Measurements from ENCODE around the gene CFAP157. TPM values are rescaled to one million over a fixed set of nuclear protein-coding genes. Genes with fewer than 3 reads are reported as not detected.

The CFAP157 gene
- total RNA-seq, 4 donors from 2014 or later = 0.90 to 1.2 TPM; not detected in 2

- 90 to 91% methylated on average over 5 of the region's 5 CpGs for WGBS, 2 donors
- H3K27me3 ChIP-seq = peaks cover 0 to 47% of the 10 kb centered on the region in 2 donors
- H3K27ac ChIP-seq = no peak overlapping the region
Measured at GRCh38 chr9:127758843-127759242, 52.1 kb downstream of the CFAP157 start.

GRCh38 chr9:127761061-127761460 is 54.3 kb downstream of the CFAP157 start:
- no peaks in the 10 kb centered on the region for H3K9me3 ChIP-seq
- H3K27me3 ChIP-seq = peaks cover 0 to 27% of the 10 kb centered on the region in 2 donors
- H3K4me1 ChIP-seq = peaks cover 0 to 23% (median 0%) of the 10 kb centered on the region in 4 donors
- DNase-seq (ENCODE audit: low spot score in 2 of 2) = no peak
- no peak overlapping the region for H3K27ac ChIP-seq
- WGBS, 2 donors = 78 to 82% methylated on average over 5 of the region's 5 CpGs
- no peak for TF ChIP-seq CTCF (IDR thresholded peaks at IDR 0.05)
- no peak for TF ChIP-seq EP300 (IDR thresholded peaks at IDR 0.05)
- TF ChIP-seq POLR2A (IDR thresholded peaks at IDR 0.05) = no peak
- no peak overlapping the region for H3K4me3 ChIP-seq
- no peaks in the 10 kb centered on the region for H3K36me3 ChIP-seq

More at GRCh38 chr9:127758843-127759242, 52.1 kb downstream of the CFAP157 start:
- no peaks in the 10 kb centered on the region for H3K9me3 ChIP-seq
- no peak for TF ChIP-seq CTCF (IDR thresholded peaks at IDR 0.05)
- TF ChIP-seq EP300 (IDR thresholded peaks at IDR 0.05) = no peak
- TF ChIP-seq POLR2A (IDR thresholded peaks at IDR 0.05) = no peak
- no peak overlapping the region for H3K4me3 ChIP-seq
- H3K36me3 ChIP-seq = no peaks in the 10 kb centered on the region
- no peak for DNase-seq (ENCODE audit: low spot score in 2 of 2)
- H3K4me1 ChIP-seq = peaks cover 0 to 34% (median 0%) of the 10 kb centered on the region in 4 donors

GRCh38 chr9:127761491-127761956 is 54.7 kb downstream of the CFAP157 start:
- Histone ChIP-seq H3K27ac (peak overlapping the region in 2 of 4 donors; percentile 16 to 59), H3K9me3 (no peaks in the 10 kb centered on the region), H3K4me1 (peaks cover 0 to 23% (median 0%) of the 10 kb centered on the region in 4 donors), H3K27me3 (peaks cover 0 to 22% of the 10 kb centered on the region in 2 donors), H3K36me3 (no peaks in the 10 kb centered on the region), H3K4me3 (no peak overlapping the region)
- no peak for TF ChIP-seq POLR2A (IDR thresholded peaks at IDR 0.05)
- TF ChIP-seq CTCF (IDR thresholded peaks at IDR 0.05) = no peak
- TF ChIP-seq EP300 (IDR thresholded peaks at IDR 0.05) = no peak
- DNase-seq (ENCODE audit: low spot score in 2 of 2) = no peak
- WGBS, 2 donors = 58 to 70% methylated on average over 3 to 5 of the region's 5 CpGs

- 36 to 44% methylated on average over 16 of the region's 16 CpGs for WGBS, 2 donors
- Histone ChIP-seq H3K27ac (peak overlapping the region in 2 of 4 donors; percentile 16 to 59), H3K27me3 (peaks cover 0 to 15% of the 10 kb centered on the region in 2 donors), H3K9me3 (no peaks in the 10 kb centered on the region), H3K4me1 (peaks cover 0 to 28% (median 2%) of the 10 kb centered on the region in 4 donors), H3K36me3 (no peaks in the 10 kb centered on the region), H3K4me3 (no peak overlapping the region)
- DNase-seq (ENCODE audit: low spot score in 2 of 2) = peak in 1 of 2 donors; percentile 46
- no peak for TF ChIP-seq POLR2A (IDR thresholded peaks at IDR 0.05)
- TF ChIP-seq EP300 (IDR thresholded peaks at IDR 0.05) = no peak
- TF ChIP-seq CTCF (IDR thresholded peaks at IDR 0.05) = no peak
Measured at GRCh38 chr9:127762111-127762676, 55.4 kb downstream of the CFAP157 start.

- DNase-seq (ENCODE audit: low spot score in 2 of 2) = no peak
Measured at GRCh38 chr9:127763918-127764384, 57.2 kb downstream of the CFAP157 start.

More at GRCh38 chr9:127763918-127764384, 57.2 kb downstream of the CFAP157 start:
- H3K27me3 ChIP-seq = peaks cover 0 to 6% of the 10 kb centered on the region in 2 donors
- H3K4me3 ChIP-seq = no peak overlapping the region
- 31 to 41% methylated on average over 7 of the region's 7 CpGs for WGBS, 2 donors
- no peaks in the 10 kb centered on the region for H3K9me3 ChIP-seq
- peak in 1 of 2 donors; percentile 64 for TF ChIP-seq EP300 (IDR thresholded peaks at IDR 0.05)
- TF ChIP-seq POLR2A (IDR thresholded peaks at IDR 0.05) = no peak
- peak in 4 of 5 experiments; percentile 13 to 51 (median 34) for TF ChIP-seq CTCF (IDR thresholded peaks at IDR 0.05)
- H3K36me3 ChIP-seq = no peaks in the 10 kb centered on the region
- H3K27ac ChIP-seq = peak overlapping the region in 2 of 4 donors; percentile 2 to 59
- peaks cover 0 to 43% (median 14%) of the 10 kb centered on the region in 4 donors for H3K4me1 ChIP-seq
